ENCODE data around the gene FERMT1.

- TF ChIP-seq CTCF (conservative IDR thresholded peaks at IDR 0.05): peak; percentile 23
- TF ChIP-seq ZFX (IDR thresholded peaks at IDR 0.05): no peak
Observed at GRCh38 chr20:6074145-6074561, 48.7 kb downstream of the FERMT1 start.

All from C4-2B (cell line).